ENCODE data around the gene KCNQ1OT1.

Gene KCNQ1OT1

GRCh38 chr11:2645779-2646118 lies 54.0 kb downstream of the KCNQ1OT1 start:
- H3K9ac ChIP-seq (ENCODE audit: low read depth, low read length, poor library complexity, severe bottlenecking) = no peak overlapping the region
- peaks cover 58% of the 10 kb centered on the region for H3K9me3 ChIP-seq (ENCODE audit: insufficient read depth, low read depth, low read length)
- H3K4me1 ChIP-seq (ENCODE audit: insufficient read depth, low read length, poor library complexity, severe bottlenecking) = no peaks in the 10 kb centered on the region
- no peak overlapping the region for H3K4me3 ChIP-seq (ENCODE audit: low read length, poor library complexity, severe bottlenecking)
- no peaks in the 10 kb centered on the region for H3K79me2 ChIP-seq (ENCODE audit: insufficient read depth, low read length)
- TF ChIP-seq, protein P1, sequence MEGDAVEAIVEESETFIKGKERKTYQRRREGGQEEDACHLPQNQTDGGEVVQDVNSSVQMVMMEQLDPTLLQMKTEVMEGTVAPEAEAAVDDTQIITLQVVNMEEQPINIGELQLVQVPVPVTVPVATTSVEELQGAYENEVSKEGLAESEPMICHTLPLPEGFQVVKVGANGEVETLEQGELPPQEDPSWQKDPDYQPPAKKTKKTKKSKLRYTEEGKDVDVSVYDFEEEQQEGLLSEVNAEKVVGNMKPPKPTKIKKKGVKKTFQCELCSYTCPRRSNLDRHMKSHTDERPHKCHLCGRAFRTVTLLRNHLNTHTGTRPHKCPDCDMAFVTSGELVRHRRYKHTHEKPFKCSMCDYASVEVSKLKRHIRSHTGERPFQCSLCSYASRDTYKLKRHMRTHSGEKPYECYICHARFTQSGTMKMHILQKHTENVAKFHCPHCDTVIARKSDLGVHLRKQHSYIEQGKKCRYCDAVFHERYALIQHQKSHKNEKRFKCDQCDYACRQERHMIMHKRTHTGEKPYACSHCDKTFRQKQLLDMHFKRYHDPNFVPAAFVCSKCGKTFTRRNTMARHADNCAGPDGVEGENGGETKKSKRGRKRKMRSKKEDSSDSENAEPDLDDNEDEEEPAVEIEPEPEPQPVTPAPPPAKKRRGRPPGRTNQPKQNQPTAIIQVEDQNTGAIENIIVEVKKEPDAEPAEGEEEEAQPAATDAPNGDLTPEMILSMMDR (conservative IDR thresholded peaks at IDR 0.05; ENCODE audit: low read length) = no peak
- no peak for TF ChIP-seq EZH2phosphoT487 (IDR thresholded peaks at IDR 0.05; ENCODE audit: borderline replicate concordance)
- H3F3A ChIP-seq (ENCODE audit: low read depth) = no peaks in the 10 kb centered on the region
- no peaks in the 10 kb centered on the region for H4K20me1 ChIP-seq (ENCODE audit: insufficient read depth, low read length, poor library complexity, severe bottlenecking)
- no peaks in the 10 kb centered on the region for H3K9me2 ChIP-seq (replicated peaks; ENCODE audit: low read depth, low read length)
- no peak overlapping the region for H2AFZ ChIP-seq (ENCODE audit: low read length)
- H3K27me3 ChIP-seq (ENCODE audit: insufficient read depth, low read length, poor library complexity, severe bottlenecking) = no peaks in the 10 kb centered on the region
- no peaks in the 10 kb centered on the region; the same call in 1 of the 2 replicates for H3K36me3 ChIP-seq (ENCODE audit: insufficient read depth, low read length)
- H3K4me2 ChIP-seq (ENCODE audit: low read depth, low read length, poor library complexity, severe bottlenecking) = no peak overlapping the region

- H3K9me2 ChIP-seq (replicated peaks; ENCODE audit: low read depth, low read length) = no peaks in the 10 kb centered on the region
- TF ChIP-seq, protein P1 (conservative IDR thresholded peaks at IDR 0.05; ENCODE audit: low read length) = no peak
- no peak for TF ChIP-seq EZH2phosphoT487 (IDR thresholded peaks at IDR 0.05; ENCODE audit: borderline replicate concordance)
- H3K36me3 ChIP-seq (ENCODE audit: insufficient read depth, low read length) = no peaks in the 10 kb centered on the region; the same call in 1 of the 2 replicates
- H3K4me3 ChIP-seq (ENCODE audit: low read length, poor library complexity, severe bottlenecking) = no peak overlapping the region
- H3K9me3 ChIP-seq (ENCODE audit: insufficient read depth, low read depth, low read length) = peaks cover 54% of the 10 kb centered on the region
- no peaks in the 10 kb centered on the region for H3K79me2 ChIP-seq (ENCODE audit: insufficient read depth, low read length)
- no peak overlapping the region for H3K4me2 ChIP-seq (ENCODE audit: low read depth, low read length, poor library complexity, severe bottlenecking)
- no peak overlapping the region for H2AFZ ChIP-seq (ENCODE audit: low read length)
- H3F3A ChIP-seq (ENCODE audit: low read depth) = no peaks in the 10 kb centered on the region
- no peaks in the 10 kb centered on the region for H3K27me3 ChIP-seq (ENCODE audit: insufficient read depth, low read length, poor library complexity, severe bottlenecking)
- H3K9ac ChIP-seq (ENCODE audit: low read depth, low read length, poor library complexity, severe bottlenecking) = no peak overlapping the region
- no peaks in the 10 kb centered on the region for H4K20me1 ChIP-seq (ENCODE audit: insufficient read depth, low read length, poor library complexity, severe bottlenecking)
- no peaks in the 10 kb centered on the region for H3K4me1 ChIP-seq (ENCODE audit: insufficient read depth, low read length, poor library complexity, severe bottlenecking)
These were observed 54.7 kb downstream of the KCNQ1OT1 start for GRCh38 chr11:2644844-2645778.

GRCh38 chr11:2643746-2644145 lies 56.0 kb downstream of the KCNQ1OT1 start:
- Histone ChIP-seq H3K4me1 (ENCODE audit: insufficient read depth, low read length, poor library complexity, severe bottlenecking) (no peaks in the 10 kb centered on the region), H3K36me3 (ENCODE audit: insufficient read depth, low read length) (no peaks in the 10 kb centered on the region), H3K9ac (ENCODE audit: low read depth, low read length, poor library complexity, severe bottlenecking) (no peak overlapping the region), H3K9me2 (replicated peaks; ENCODE audit: low read depth, low read length) (no peaks in the 10 kb centered on the region), H3F3A (ENCODE audit: low read depth) (no peaks in the 10 kb centered on the region), H2AFZ (ENCODE audit: low read length) (no peak overlapping the region), H3K9me3 (ENCODE audit: insufficient read depth, low read depth, low read length) (peaks cover 44% of the 10 kb centered on the region), H3K79me2 (ENCODE audit: insufficient read depth, low read length) (no peaks in the 10 kb centered on the region), H3K27me3 (ENCODE audit: insufficient read depth, low read length, poor library complexity, severe bottlenecking) (no peaks in the 10 kb centered on the region), H4K20me1 (ENCODE audit: insufficient read depth, low read length, poor library complexity, severe bottlenecking) (no peaks in the 10 kb centered on the region), H3K4me2 (ENCODE audit: low read depth, low read length, poor library complexity, severe bottlenecking) (no peak overlapping the region), H3K4me3 (ENCODE audit: low read length, poor library complexity, severe bottlenecking) (no peak overlapping the region)
- TF ChIP-seq EZH2phosphoT487 (IDR thresholded peaks at IDR 0.05; ENCODE audit: borderline replicate concordance) = no peak
- TF ChIP-seq, protein P1 (conservative IDR thresholded peaks at IDR 0.05; ENCODE audit: low read length) = no peak

Data from Loucy (cell line).